ENCODE results near the gene GLTPD2. TPM values are rescaled to one million over a fixed set of nuclear protein-coding genes. Genes with fewer than 3 reads are reported as not detected.

GLTPD2 gene
- total and polyA plus RNA-seq, 2 experiments from 2014 or later, result 0.47 to 1.3 TPM

- H3K27ac ChIP-seq (ENCODE audit: low read depth), result no peak overlapping the region
- no peak for ATAC-seq
- Mint-ChIP-seq H3K4me3 (no peak overlapping the region), H3K27me3 (ENCODE audit: insufficient read depth, low read depth, poor library complexity) (peaks cover 14% of the 10 kb centered on the region), H3K36me3 (ENCODE audit: low read depth) (no peaks in the 10 kb centered on the region), H3K4me1 (peaks cover 24% of the 10 kb centered on the region), H3K9me3 (no peaks in the 10 kb centered on the region; the same call in 2 of the 3 replicates), H3K27ac (no peak overlapping the region)
- H3K4me1 ChIP-seq (ENCODE audit: insufficient read depth), result peaks cover 11% of the 10 kb centered on the region
- H4K20me1 ChIP-seq (replicated peaks; ENCODE audit: insufficient read depth), result no peaks in the 10 kb centered on the region
- no peaks in the 10 kb centered on the region for H3K9me2 ChIP-seq (ENCODE audit: insufficient read depth)
- H3K27me3 ChIP-seq (ENCODE audit: insufficient read depth), result no peaks in the 10 kb centered on the region
- TF ChIP-seq NANOG (IDR thresholded peaks at IDR 0.05; ENCODE audit: borderline replicate concordance) (no peak), JUNB (IDR thresholded peaks at IDR 0.05; ENCODE audit: unreplicated experiment) (no peak), REST (IDR thresholded peaks at IDR 0.05; ENCODE audit: unreplicated experiment) (no peak), POLR2AphosphoS5 (IDR thresholded peaks at IDR 0.05; ENCODE audit: low read depth) (no peak), EZH2phosphoT487 (IDR thresholded peaks at IDR 0.05; ENCODE audit: unreplicated experiment) (no peak), STAT1 (IDR thresholded peaks at IDR 0.05; ENCODE audit: unreplicated experiment) (no peak), ZNF462 (CRISPR knock-in tag; IDR thresholded peaks at IDR 0.05) (no peak), EZH2 (IDR thresholded peaks at IDR 0.05; ENCODE audit: low read depth, unreplicated experiment) (no peak), CTCF (conservative IDR thresholded peaks at IDR 0.05; ENCODE audit: low read depth in 2 of 2) (no peak), ETS1 (IDR thresholded peaks at IDR 0.05) (no peak), CREB1 (CRISPR knock-in tag; IDR thresholded peaks at IDR 0.05; ENCODE audit: low read depth) (no peak), ZNF114 (CRISPR knock-in tag; IDR thresholded peaks at IDR 0.05) (no peak), ZNF331 (CRISPR knock-in tag; IDR thresholded peaks at IDR 0.05; ENCODE audit: low read depth) (no peak)
- H3K79me2 ChIP-seq (replicated peaks; ENCODE audit: insufficient read depth), result no peaks in the 10 kb centered on the region
- 0 out of 2 replicates have a peak, but pooled peaks cover 13% of the 10 kb centered on the region for H3F3A ChIP-seq (replicated peaks; ENCODE audit: low read depth)
- no peak overlapping the region for H3K4me3 ChIP-seq
- no peak for DNase-seq (ENCODE audit: low spot score)
- no peak overlapping the region for H3K4me2 ChIP-seq
- no peaks in the 10 kb centered on the region for H3K36me3 ChIP-seq (ENCODE audit: insufficient read depth)
- no peak overlapping the region for H2AFZ ChIP-seq
Measured at GRCh38 chr17:4748686-4749085, 40.1 kb upstream of the GLTPD2 start.

Measured in GM23338 (cell line).